GM23338 (cell line): ENCODE data around the gene CYFIP1. TPM values are rescaled to one million over a fixed set of nuclear protein-coding genes. Genes with fewer than 3 reads are reported as not detected.

Experiments used
- ATAC-seq: fragments of 200-7000 bp; cut with Tn5 transposase; 3 replicates; pipeline ENCODE4 v1.9.1; 2020
- DNase-seq: peaks from one replicate; pipeline ENCODE4 v3.0.0-alpha.2; 2015; ENCODE audit warnings: low spot score
- H2AFZ ChIP-seq: fragments of 200-600 bp; sonication (generic); 2 replicates; pipeline ENCODE4 v1.8.0; 2016; ENCODE audit warnings: antibody characterized with exemption, mild to moderate bottlenecking, moderate library complexity
- H3F3A ChIP-seq: fragments of 200-600 bp; sonication (generic); replicated peaks from 2 replicates; pipeline ENCODE4 v1.8.0; 2017; ENCODE audit warnings: antibody characterized with exemption, mixed run types, low read depth
- H3K27ac ChIP-seq: fragments of 200-600 bp; sonication (generic); 2 replicates; pipeline ENCODE4 v1.6.1; 2016; ENCODE audit warnings: low read depth
- H3K27me3 ChIP-seq: fragments of 200-600 bp; sonication (generic); 2 replicates; pipeline ENCODE4 v1.8.0; 2016; ENCODE audit warnings: mild to moderate bottlenecking, mixed run types, moderate library complexity; ENCODE audit not compliant: insufficient read depth
- H3K36me3 ChIP-seq: fragments of 200-600 bp; sonication (generic); 2 replicates; pipeline ENCODE4 v1.8.0; 2016; ENCODE audit warnings: mild to moderate bottlenecking; ENCODE audit not compliant: insufficient read depth
- H3K4me1 ChIP-seq: fragments of 200-600 bp; sonication (generic); 2 replicates; pipeline ENCODE4 v1.8.0; 2016; ENCODE audit warnings: mild to moderate bottlenecking, moderate library complexity; ENCODE audit not compliant: insufficient read depth
- H3K4me2 ChIP-seq: fragments of 200-600 bp; sonication (generic); 2 replicates; pipeline ENCODE4 v1.7.1; 2017; ENCODE audit warnings: mixed run types
- H3K4me3 ChIP-seq: fragments of 200-600 bp; sonication (generic); 2 replicates; pipeline ENCODE4 v1.6.1; 2016; ENCODE audit warnings: mixed run types
- H3K79me2 ChIP-seq: fragments of 200-600 bp; sonication (generic); replicated peaks from 2 replicates; pipeline ENCODE4 v1.8.0; 2017; ENCODE audit warnings: mild to moderate bottlenecking; ENCODE audit not compliant: insufficient read depth
- H3K9me2 ChIP-seq: fragments of 200-600 bp; sonication (generic); 2 replicates; pipeline ENCODE4 v1.8.0; 2017; ENCODE audit not compliant: insufficient read depth
- H4K20me1 ChIP-seq: fragments of 200-600 bp; sonication (generic); replicated peaks from 2 replicates; pipeline ENCODE4 v1.8.0; 2017; ENCODE audit warnings: mild to moderate bottlenecking; ENCODE audit not compliant: insufficient read depth
- H3K27ac Mint-ChIP-seq: 2 replicates; pipeline ENCODE4 v1.8.0; 2020; ENCODE audit warnings: inconsistent platforms, mild to moderate bottlenecking, moderate library complexity, mixed read lengths
- H3K27me3 Mint-ChIP-seq: 3 replicates; pipeline ENCODE4 v1.8.0; 2022; ENCODE audit warnings: low read depth, mild to moderate bottlenecking, moderate library complexity, mixed read lengths, inconsistent platforms; ENCODE audit not compliant: insufficient read depth, poor library complexity
- H3K36me3 Mint-ChIP-seq: 3 replicates; pipeline ENCODE4 v1.8.0; 2021; ENCODE audit warnings: low read depth, mild to moderate bottlenecking, inconsistent platforms, moderate library complexity, mixed read lengths
- H3K4me1 Mint-ChIP-seq: 3 replicates; pipeline ENCODE4 v1.8.0; 2020; ENCODE audit warnings: mild to moderate bottlenecking, inconsistent platforms, mixed read lengths
- H3K4me3 Mint-ChIP-seq: 3 replicates; pipeline ENCODE4 v1.8.0; 2021; ENCODE audit warnings: moderate library complexity, mild to moderate bottlenecking, inconsistent platforms, mixed read lengths
- H3K9me3 Mint-ChIP-seq: 3 replicates; pipeline ENCODE4 v1.8.0; 2020; ENCODE audit warnings: moderate library complexity, mild to moderate bottlenecking, inconsistent platforms, mixed read lengths
- CREB1 ChIP-seq: fragments of 250-450 bp; sonication (Bioruptor Pico); IDR thresholded peaks from 2 replicates; pipeline ENCODE4 v1.5.0; 2020; ENCODE audit warnings: low read depth, mild to moderate bottlenecking, moderate library complexity
- CTCF ChIP-seq, 2 experiments: fragments of 200-600 bp in 1 of 2; sonication (generic) in 1 of 2; conservative IDR thresholded peaks; 2 replicates each; pipeline versions ENCODE4 v1.5.1 to v1.6.1; 2016 to 2017; ENCODE audit warnings: antibody characterized with exemption in 2 of 2, low read depth in 2 of 2, mild to moderate bottlenecking in 2 of 2, moderate library complexity in 1 of 2
- EZH2 ChIP-seq: fragments of 200-600 bp; sonication (generic); IDR thresholded peaks from one replicate; pipeline ENCODE4 v1.8.0; 2017; ENCODE audit warnings: antibody characterized with exemption, mild to moderate bottlenecking, low read depth; ENCODE audit not compliant: unreplicated experiment
- EZH2phosphoT487 ChIP-seq: fragments of 200-600 bp; sonication (generic); IDR thresholded peaks from one replicate; pipeline ENCODE4 v1.8.1; 2018; ENCODE audit warnings: antibody characterized with exemption; ENCODE audit not compliant: unreplicated experiment
- JUNB ChIP-seq: IDR thresholded peaks from one replicate; pipeline ENCODE4 v1.6.1; 2016; ENCODE audit warnings: antibody characterized with exemption; ENCODE audit not compliant: unreplicated experiment
- NANOG ChIP-seq: IDR thresholded peaks from 2 replicates; pipeline ENCODE4 v1.6.1; 2016; ENCODE audit warnings: antibody characterized with exemption, borderline replicate concordance
- POLR2AphosphoS5 ChIP-seq: IDR thresholded peaks from 2 replicates; pipeline ENCODE4 v1.6.1; 2016; ENCODE audit warnings: antibody characterized with exemption, low read depth
- STAT1 ChIP-seq: IDR thresholded peaks from one replicate; pipeline ENCODE4 v1.6.1; 2016; ENCODE audit warnings: antibody characterized with exemption; ENCODE audit not compliant: unreplicated experiment
- ZNF114 ChIP-seq: fragments of 250-450 bp; sonication (Bioruptor Pico); IDR thresholded peaks from 2 replicates; pipeline ENCODE4 v1.5.0; 2020; ENCODE audit warnings: mild to moderate bottlenecking, moderate library complexity
- polyA plus RNA-seq: library from polyadenylated mRNA; unstranded; fragments of >200 nt; fragmentation: Nextera tagmentation; extraction: Ambion mirVana; gene quantifications from 2 replicates; pipeline ENCODE4 v1.2.1, GENCODE V29; 2016
- total RNA-seq: library from RNA; depleted of rRNA; stranded (reverse); fragments of >200 nt; shearing (Covaris generic); gene quantifications from 2 replicates; pipeline ENCODE4 v1.2.3, GENCODE V29; 2014
- TF ChIP-seq, protein P1 (sequence below): IDR thresholded peaks from one replicate; pipeline ENCODE4 v1.6.1; 2018; ENCODE audit warnings: antibody characterized with exemption; ENCODE audit not compliant: unreplicated experiment

The CYFIP1 gene
- total and polyA plus RNA-seq, 2 experiments from 2014 or later = 20.0 to 73.9 TPM

DNA sequence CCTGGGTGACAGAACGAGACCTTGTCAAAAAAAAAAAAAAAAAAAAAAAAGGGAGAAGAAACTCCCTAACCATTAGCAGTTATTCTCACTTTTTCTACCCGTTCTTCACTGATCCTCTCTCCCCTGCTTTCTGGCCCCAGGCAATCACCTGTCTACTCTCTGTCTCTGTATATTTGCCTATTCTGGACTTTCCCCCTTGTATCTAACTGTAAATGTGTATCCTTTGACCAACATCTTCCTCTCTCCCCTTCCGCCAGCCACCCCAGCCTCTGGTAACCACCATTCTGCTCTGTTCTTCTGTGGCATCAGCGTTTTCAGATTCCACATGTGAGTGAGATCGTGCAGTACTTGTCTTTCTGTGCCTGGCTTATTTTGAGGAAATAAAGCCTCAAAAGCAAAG is 6.9 kb downstream of the CYFIP1 start:
- Histone ChIP-seq H3K36me3 (no peaks in the 10 kb centered on the region), H3K9me2 (no peaks in the 10 kb centered on the region), H3K27ac (no peak overlapping the region), H3K79me2 (peaks cover 98% of the 10 kb centered on the region), H3K4me1 (peaks cover 8% of the 10 kb centered on the region; the same call in 1 of the 2 replicates), H3F3A (no peaks in the 10 kb centered on the region), H4K20me1 (peaks cover 42% of the 10 kb centered on the region), H3K4me2 (no peak overlapping the region), H2AFZ (no peak overlapping the region), H3K27me3 (peaks cover 13% of the 10 kb centered on the region), H3K4me3 (no peak overlapping the region)
- H3K27ac Mint-ChIP-seq = no peak overlapping the region
- no peak for DNase-seq
- peaks cover 16% of the 10 kb centered on the region for H3K4me1 Mint-ChIP-seq
- no peaks in the 10 kb centered on the region; the same call in 2 of the 3 replicates for H3K9me3 Mint-ChIP-seq
- H3K4me3 Mint-ChIP-seq = no peak overlapping the region
- peaks cover 8% of the 10 kb centered on the region; the same call in 2 of the 3 replicates for H3K36me3 Mint-ChIP-seq
- TF ChIP-seq, protein P1, sequence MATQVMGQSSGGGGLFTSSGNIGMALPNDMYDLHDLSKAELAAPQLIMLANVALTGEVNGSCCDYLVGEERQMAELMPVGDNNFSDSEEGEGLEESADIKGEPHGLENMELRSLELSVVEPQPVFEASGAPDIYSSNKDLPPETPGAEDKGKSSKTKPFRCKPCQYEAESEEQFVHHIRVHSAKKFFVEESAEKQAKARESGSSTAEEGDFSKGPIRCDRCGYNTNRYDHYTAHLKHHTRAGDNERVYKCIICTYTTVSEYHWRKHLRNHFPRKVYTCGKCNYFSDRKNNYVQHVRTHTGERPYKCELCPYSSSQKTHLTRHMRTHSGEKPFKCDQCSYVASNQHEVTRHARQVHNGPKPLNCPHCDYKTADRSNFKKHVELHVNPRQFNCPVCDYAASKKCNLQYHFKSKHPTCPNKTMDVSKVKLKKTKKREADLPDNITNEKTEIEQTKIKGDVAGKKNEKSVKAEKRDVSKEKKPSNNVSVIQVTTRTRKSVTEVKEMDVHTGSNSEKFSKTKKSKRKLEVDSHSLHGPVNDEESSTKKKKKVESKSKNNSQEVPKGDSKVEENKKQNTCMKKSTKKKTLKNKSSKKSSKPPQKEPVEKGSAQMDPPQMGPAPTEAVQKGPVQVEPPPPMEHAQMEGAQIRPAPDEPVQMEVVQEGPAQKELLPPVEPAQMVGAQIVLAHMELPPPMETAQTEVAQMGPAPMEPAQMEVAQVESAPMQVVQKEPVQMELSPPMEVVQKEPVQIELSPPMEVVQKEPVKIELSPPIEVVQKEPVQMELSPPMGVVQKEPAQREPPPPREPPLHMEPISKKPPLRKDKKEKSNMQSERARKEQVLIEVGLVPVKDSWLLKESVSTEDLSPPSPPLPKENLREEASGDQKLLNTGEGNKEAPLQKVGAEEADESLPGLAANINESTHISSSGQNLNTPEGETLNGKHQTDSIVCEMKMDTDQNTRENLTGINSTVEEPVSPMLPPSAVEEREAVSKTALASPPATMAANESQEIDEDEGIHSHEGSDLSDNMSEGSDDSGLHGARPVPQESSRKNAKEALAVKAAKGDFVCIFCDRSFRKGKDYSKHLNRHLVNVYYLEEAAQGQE = no peak
- TF ChIP-seq POLR2AphosphoS5 (no peak), JUNB (no peak), CTCF (conservative IDR thresholded peaks at IDR 0.05; ENCODE audit: low read depth in 2 of 2) (no peak), EZH2phosphoT487 (no peak), NANOG (no peak), STAT1 (no peak), EZH2 (no peak)
- peaks cover 11% of the 10 kb centered on the region for H3K27me3 Mint-ChIP-seq
- no peak for ATAC-seq

DNA sequence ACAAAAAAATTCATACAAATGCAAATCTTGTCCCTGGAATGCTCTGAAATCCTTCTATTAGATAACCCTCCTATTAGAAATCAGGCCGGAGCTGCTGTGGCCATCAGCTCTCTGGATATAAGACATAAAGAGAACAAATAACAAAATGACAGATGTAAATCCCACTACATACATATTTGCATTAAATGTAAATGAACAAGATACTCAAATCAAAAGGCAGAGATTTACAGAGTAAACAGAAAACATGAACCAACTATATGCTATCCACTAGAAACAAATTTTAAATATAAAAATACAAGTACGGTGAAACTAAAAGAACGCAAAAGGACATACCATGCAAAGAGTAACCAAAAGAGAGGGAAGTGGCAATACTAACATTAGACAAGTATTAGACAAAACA is 10.7 kb downstream of the CYFIP1 start:
- peaks cover 4% of the 10 kb centered on the region for H3K27me3 Mint-ChIP-seq
- no peak for TF ChIP-seq STAT1
- no peak for TF ChIP-seq CREB1
- TF ChIP-seq JUNB = no peak
- TF ChIP-seq CTCF (conservative IDR thresholded peaks at IDR 0.05; ENCODE audit: low read depth in 2 of 2) = no peak
- TF ChIP-seq ZNF114 (CRISPR knock-in tag) = no peak
- TF ChIP-seq EZH2 = no peak

More for the DNA sequence above, 10.7 kb downstream of the CYFIP1 start:
- H3K4me1 Mint-ChIP-seq = peaks cover 14% of the 10 kb centered on the region
- Histone ChIP-seq H3K9me2 (no peaks in the 10 kb centered on the region), H3K4me2 (no peak overlapping the region), H3F3A (no peaks in the 10 kb centered on the region), H3K27ac (no peak overlapping the region), H3K4me3 (no peak overlapping the region), H3K27me3 (no peaks in the 10 kb centered on the region), H3K79me2 (peaks cover 99% of the 10 kb centered on the region), H4K20me1 (peaks cover 20% of the 10 kb centered on the region), H2AFZ (no peak overlapping the region), H3K4me1 (peaks cover 8% of the 10 kb centered on the region; the same call in 1 of the 2 replicates), H3K36me3 (no peaks in the 10 kb centered on the region)
- no peak for DNase-seq
- H3K4me3 Mint-ChIP-seq = no peak overlapping the region
- ATAC-seq = no peak
- no peak overlapping the region for H3K27ac Mint-ChIP-seq
- no peaks in the 10 kb centered on the region; the same call in 2 of the 3 replicates for H3K9me3 Mint-ChIP-seq
- H3K36me3 Mint-ChIP-seq = peaks cover 8% of the 10 kb centered on the region; the same call in 2 of the 3 replicates
